NCI-H524 (cell line): ENCODE results near the gene ZBTB16.
A peak's percentile ranks its signal among the peaks of the same experiment; 100 is the strongest.

ENCODE experiments used
- DNase-seq, 2 experiments: peaks; one replicate each; lab custom pipeline; 2025; lab: John Stamatoyannopoulos, UW

The ZBTB16 gene

GRCh38 chr11:114187173-114187572 is 127.7 kb downstream of the ZBTB16 start:
- no peak for DNase-seq

- DNase-seq = no peak
Observed at GRCh38 chr11:114188851-114189570, 129.5 kb downstream of the ZBTB16 start.

GRCh38 chr11:114190630-114191029 is 131.1 kb downstream of the ZBTB16 start:
- DNase-seq = no peak

DNA sequence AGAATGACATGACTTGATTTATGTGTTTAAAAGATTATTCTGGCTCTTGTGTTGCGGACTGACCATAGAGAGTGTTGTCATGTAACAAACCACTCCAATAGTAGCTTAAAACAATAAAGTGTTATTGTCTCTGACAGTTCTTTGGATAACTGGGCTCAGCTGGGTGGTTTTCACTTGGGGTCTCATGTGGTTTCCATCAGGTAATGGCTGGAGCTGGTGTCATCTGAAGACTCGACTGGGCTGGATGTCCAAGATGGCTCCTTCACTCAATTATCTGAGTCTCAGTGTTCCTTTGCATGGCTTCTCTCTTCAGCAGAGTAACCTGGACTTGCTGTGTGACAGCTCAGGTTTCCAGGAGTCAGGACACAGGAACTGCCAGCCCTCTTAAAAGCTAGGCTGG is 132.4 kb downstream of the ZBTB16 start:
- no peak for DNase-seq

DNA sequence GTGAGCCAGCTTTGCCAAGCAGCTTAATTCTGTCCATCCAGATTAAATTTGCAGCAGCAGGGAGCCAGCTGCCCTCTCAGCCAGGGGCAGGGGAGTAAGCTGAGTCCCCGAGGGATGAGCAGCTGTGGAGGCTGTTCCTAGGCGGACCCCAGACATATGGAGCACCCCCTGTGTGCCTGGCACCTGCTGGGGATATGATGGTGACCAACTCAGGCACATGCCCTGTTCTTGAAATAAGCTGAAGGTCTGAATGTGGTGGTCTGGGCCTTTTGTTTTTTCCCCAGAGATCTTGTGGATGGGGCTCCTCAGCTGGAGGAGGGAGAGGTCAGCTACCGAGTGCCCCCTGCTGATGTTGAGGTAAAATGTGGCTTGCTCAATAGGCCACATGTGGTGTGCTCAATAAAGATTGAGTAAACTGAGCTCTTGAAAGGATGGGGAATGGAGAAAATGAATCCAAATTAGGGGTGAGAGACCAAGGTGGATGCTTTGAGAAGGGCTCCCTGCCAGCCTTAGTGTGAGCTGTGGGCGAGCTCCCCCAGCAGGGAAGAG is 133.4 kb downstream of the ZBTB16 start:
- peak; percentile 62 to 92 for DNase-seq

DNA sequence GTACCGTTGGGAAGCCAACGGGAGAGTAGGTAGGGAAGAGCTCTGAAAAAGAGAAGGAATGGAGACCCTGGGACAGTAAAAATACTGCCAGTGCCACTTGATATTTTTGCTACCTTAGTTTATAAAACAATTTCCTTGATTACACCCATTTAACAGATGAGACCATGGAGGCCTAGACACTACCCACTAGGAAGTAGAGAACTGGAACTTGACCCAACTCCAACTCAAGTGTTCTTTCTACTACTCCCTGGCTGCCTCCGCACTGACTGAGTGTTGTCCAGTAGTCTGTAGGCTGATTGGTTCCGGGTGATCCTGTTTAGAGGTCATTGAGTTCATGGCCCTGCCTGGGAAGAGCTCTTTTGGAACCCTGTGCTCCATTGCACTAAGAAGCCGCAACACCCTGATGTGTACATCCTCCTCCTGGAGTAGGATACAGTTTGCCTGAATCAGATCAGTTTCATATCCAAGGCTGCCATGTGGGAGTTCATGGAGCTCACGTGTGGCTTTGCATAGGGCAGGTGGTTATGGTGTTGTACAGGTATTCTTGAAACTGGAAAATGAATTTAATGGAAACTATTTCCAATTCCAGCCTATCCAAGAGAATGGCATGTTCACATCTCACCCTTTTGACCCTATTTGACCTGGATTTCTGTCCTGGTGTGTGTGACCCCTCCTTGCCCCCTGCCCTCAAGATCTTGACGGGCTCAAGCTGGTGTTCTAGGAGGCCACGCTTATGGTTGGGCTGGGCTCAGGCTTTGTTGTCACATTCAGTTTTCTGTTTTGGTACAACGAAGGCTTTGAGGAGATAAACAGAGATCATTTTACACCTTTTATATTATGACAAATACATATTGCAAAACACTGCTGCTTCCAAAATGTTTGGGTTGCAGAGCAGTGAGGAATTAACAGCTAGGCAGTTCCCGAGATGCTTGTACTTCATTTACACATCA is 134.5 kb downstream of the ZBTB16 start:
- DNase-seq = no peak

- DNase-seq = peak in 1 of 2 experiments; percentile 27
Observed at GRCh38 chr11:114194702-114195101, 135.2 kb downstream of the ZBTB16 start.

DNA sequence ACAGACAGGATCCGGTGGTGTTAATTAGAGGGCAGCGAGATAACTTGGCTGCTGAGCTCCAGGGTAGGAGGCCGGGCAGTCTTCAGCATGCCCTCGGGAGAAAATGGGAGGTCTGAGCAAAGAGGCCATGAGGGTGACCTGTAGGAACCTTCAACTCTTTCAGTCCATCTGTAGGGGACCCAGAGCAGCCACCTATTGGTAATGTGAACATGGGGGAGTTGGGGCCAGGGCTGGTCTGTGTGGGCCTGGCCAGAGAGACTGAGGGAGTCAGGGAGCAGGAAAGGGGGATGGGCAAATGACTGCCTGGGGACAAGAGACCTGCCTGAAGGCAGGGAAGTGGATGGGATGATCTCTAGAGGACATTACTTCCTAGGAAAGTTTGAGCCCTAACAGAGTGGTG is 135.6 kb downstream of the ZBTB16 start:
- DNase-seq = no peak

DNA sequence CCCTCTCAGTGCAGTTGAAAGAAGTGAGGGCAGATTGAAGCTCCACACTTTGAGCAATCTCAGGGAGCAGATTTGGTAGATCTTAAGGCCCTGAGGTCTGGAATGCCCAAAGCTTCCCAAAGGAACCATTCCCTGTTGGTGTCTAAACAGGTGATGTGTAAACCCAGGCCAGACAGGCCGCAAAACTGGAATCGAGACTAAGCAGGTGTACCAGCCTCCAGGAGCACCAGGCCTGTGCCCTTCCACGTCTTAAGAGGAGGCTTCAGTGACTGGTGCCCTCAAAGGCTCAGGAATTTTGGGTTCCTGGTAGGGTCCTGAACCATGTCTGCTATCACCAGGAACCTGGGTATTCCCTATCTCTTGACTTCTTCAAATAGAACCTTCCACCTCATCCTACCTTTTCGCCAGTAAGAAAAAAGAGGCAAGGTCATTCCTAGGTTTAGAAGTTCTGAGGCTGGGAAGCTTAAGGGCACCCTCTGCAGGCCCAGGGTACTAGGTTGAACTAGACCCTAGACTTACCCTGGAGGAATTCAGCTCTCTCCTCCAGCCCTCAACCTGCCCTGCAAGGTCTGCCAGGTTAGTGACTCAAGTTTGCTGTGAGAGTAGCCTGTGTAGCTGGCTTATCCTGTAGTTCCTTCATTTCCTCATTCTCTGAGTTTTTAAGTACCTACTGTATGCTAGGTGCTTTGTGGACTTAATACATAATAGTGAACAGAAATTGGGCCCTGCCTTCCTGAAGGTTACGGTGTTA is 136.6 kb downstream of the ZBTB16 start:
- DNase-seq = no peak

DNA sequence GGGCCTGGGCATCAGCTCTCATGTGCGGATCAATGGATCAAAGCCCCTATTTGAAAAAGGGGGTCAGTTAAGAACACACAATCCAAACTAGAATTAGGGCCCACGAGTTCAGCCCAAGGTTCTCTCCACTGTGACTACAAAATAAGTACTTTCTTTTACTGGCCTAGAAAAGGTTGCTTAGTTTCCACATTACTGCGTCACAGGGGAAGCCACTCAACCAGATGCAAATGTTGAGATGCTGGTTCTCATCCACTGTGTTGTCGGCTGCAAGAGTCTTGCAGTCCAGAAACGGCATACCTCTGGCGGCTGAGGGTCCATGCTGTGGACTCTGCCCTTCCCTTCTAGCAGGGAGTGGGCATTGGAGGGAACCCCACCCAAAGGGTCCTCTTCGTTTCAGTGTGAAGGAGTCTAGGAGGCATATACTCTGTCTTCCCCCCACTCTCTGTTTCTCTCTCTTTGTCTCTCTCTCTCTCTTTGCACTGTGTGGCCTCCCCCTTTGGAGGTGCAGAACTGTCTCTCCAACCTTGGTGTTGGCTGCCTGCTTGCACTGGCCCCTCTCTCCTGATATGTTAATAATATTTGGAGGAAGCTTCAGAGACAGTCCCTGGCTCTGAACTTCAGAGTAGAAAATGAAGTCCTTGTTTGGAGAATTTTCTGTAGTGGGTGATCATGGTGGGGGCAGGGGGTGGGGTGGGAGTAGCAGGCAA is 137.6 kb downstream of the ZBTB16 start:
- no peak for DNase-seq

- DNase-seq = no peak
Observed at GRCh38 chr11:114197799-114198500, 138.4 kb downstream of the ZBTB16 start.

- no peak for DNase-seq
Observed at GRCh38 chr11:114199051-114199450, 139.5 kb downstream of the ZBTB16 start.

DNA sequence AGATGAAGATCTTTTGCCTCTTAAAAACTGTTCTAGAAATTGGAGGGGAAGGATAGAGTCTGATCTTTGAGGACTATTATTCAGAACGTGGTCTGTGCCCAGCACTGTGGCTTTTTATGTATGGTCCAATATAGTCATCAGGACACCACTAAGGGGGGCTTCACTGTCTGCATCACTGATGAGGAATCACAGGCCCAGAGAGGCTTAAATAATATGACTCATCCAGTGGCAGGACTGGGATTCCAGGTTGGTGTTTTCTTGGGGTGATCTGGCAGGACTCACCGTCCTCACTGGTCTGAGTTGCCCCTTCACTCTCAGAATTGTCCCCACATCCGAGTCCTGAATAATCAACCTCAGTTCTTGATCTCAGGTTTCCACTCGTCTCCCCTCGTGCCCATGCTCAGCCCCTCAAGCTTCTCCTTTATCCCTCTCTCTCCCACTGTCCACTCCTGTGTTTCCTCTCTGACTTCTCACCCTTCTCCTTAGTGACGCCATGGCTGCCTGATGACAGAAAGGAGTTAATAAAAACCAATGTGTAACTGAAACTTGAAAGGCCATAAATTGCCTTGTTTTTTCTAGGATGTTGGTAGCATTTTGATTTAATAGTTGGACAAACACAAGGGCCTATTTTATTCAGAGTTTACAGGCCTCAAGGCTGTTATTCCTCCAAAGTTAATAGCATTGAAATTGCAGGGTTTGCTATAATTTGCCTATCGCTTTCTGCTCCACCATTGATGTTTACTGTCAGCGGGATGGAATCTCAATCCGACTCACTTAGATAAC is 141.0 kb downstream of the ZBTB16 start:
- DNase-seq = no peak

GRCh38 chr11:114201219-114201618 is 141.7 kb downstream of the ZBTB16 start:
- no peak for DNase-seq

DNA sequence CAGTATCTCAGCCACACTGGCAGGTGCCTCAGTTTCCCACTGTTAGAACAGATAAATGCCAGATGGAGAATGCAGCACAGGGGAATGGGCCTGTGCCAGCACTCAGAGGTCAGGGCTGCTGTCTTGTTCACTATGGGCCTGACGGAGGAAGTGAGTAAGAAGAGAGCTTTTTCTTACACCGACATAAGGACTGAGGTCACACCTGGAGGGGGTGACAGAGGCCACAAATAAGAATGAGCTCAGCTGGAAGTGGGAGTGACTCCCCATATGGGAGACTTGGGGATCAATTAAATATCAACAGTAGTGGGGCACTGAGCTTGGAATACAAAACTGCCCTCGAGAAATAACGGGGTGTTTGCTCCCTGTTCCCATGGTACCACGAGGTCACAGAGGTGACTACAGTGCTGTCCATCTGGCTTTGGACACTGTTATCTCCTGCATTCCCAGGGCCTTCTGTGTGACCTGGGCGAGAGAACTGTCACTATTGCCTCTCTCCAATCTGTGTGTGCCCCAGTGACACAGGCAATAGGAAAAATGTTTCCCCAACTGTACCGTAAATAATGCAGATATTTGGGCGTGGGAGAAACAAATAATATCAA is 142.6 kb downstream of the ZBTB16 start:
- DNase-seq = no peak

- DNase-seq = no peak
Observed at GRCh38 chr11:114207096-114207495, 147.6 kb downstream of the ZBTB16 start.

GRCh38 chr11:114208377-114208776 is 148.9 kb downstream of the ZBTB16 start:
- no peak for DNase-seq

GRCh38 chr11:114209343-114209742 is 149.8 kb downstream of the ZBTB16 start:
- no peak for DNase-seq

GRCh38 chr11:114209904-114210303 is 150.4 kb downstream of the ZBTB16 start:
- no peak for DNase-seq
